Skin epidermis (tissue), 12 donors: Measurements from ENCODE around the gene SLC10A7.

Experiments
- H3K27ac ChIP-seq, 21 experiments: fragments of 200-600 bp; sonication (generic) in 11 of 21; one replicate each; pipeline ENCODE4 v1.5.0; 2020; ENCODE audit warnings: mild to moderate bottlenecking in 3 of 21, inconsistent platforms in 2 of 21, moderate library complexity in 2 of 21
- H3K4me3 ChIP-seq, 7 experiments: fragments of 200-600 bp; sonication (generic) in 2 of 7; one replicate each; pipeline ENCODE4 v1.5.0; 2020; ENCODE audit warnings: inconsistent platforms in 2 of 7, mild to moderate bottlenecking in 2 of 7, moderate library complexity in 1 of 7

SLC10A7 gene

DNA sequence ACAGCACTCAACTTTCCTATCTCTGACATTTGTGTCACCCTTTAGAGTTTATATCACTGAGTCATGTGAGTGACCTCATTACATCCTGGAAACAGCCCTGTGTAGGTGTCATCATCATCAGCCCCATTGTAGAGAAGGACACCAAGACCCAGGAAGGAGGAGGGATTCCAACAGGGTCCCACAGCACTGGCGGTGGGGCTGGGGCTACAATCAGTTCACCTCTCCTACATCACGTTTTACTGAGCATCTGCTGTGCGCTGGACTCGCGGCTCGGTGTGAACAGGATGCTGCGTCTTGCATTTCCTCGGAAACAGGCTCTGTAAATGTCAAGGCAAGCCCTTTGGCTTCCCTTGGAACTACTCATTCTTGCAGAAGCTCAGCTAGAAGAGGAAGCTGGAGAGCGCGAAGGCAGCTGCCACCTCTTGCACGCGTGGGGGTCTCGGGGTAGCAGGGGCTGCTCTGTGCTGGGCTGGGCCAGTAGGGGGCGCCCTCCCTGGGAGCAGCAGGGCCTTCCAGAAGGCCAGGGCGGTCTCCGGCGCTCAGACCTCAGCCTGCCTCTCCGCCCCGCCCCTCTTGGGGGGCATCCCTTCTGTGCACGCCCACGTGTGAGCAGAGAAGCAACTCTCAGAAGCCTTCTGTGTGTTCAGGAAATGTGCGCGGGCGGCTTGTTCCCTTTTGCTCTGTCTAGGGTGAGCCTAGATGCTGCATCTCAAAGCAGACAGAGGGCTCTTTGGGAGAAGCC is 278.4 kb downstream of the SLC10A7 start:
- H3K27ac ChIP-seq, result peak overlapping the region in 3 of 21 experiments; percentile 9 to 85 (median 37)
- H3K4me3 ChIP-seq, result peak overlapping the region in 1 of 7 experiments; percentile 16

DNA sequence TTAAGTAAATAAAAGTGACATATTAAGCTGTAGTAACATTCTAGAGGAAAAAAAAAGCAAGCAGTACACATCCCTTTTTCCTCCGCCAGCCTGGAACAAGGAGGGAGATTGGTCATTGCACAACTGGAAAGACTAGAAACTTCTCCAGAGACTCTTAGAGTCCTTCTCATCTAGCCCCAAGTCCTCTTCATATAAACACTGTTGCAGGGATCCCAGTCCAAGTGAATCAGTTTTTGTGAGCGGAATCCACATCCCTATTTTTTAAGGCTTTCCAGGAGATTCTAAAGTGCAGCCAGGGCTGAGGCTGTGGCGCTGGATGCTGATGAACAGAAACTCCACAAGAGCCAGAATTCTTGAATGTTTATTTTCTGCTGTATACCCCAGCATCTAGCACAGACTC is 283.6 kb downstream of the SLC10A7 start:
- Histone ChIP-seq H3K27ac (no peak overlapping the region), H3K4me3 (no peak overlapping the region)

DNA sequence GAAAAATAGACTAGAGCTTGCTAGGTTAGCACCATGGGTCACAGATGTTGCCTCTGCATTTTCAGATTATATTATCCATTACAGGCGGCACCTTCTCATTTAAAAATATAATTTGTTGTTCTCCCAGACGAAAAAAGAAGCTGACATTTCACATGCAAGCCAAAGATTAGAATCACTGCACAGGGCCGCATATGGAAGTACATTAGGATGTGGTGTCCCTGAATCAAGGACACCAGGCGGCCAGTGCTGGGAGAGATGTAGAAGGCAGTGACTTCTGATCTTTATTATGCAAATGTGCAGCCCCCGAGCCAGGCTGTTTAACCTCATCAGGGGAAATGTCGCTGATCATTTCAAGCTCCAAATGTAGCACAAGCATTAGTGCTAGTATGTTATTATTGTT is 284.6 kb downstream of the SLC10A7 start:
- Histone ChIP-seq H3K4me3 (no peak overlapping the region), H3K27ac (no peak overlapping the region)

DNA sequence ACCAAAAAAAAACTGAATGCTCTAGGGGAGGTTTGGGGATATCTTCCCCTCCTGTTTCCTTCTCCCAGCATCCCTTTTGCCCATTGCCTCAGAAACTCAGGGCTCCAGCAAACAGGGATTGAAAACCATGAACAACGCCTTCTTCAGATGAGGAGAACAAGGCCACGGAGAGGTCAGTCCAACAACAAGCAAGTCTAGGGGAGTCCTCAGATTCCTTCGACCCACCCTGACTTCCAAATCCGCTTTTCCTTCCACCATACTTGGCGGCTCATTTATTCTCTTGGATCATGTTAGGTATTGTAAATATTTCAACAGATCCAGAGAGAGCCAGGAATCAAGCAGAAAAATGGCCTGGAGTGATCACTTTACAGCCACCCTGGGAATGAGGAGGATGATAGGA is 285.5 kb downstream of the SLC10A7 start:
- Histone ChIP-seq H3K27ac (peak overlapping the region in 1 of 21 experiments; percentile 5), H3K4me3 (no peak overlapping the region)

DNA sequence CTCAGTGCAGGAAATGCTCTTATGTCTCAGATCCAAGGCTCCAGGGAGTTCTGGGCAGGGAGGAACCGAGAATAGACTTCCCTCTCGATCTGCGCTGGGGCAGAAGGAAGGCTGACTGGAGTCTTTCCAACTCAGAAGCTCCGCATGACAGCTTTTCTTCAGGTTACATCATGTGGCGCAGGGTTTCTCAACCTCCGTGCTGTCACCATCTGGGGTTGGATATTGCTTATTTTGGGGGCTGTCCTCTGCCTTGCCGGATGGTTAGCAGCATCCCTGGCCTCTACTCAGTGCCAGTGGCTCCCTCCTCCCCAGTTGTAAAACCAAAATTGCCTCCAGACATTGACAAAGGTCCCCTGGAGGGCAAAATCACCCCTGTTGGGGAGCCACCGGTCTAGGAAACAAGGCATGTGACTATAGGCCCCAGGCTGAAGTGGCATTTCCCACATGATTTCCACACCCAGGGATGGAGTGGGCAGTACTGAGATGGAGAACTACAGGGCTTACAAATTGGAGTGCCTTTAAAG is 286.0 kb downstream of the SLC10A7 start:
- H3K27ac ChIP-seq, result peak overlapping the region in 2 of 21 experiments; percentile 5 to 41
- no peak overlapping the region for H3K4me3 ChIP-seq

DNA sequence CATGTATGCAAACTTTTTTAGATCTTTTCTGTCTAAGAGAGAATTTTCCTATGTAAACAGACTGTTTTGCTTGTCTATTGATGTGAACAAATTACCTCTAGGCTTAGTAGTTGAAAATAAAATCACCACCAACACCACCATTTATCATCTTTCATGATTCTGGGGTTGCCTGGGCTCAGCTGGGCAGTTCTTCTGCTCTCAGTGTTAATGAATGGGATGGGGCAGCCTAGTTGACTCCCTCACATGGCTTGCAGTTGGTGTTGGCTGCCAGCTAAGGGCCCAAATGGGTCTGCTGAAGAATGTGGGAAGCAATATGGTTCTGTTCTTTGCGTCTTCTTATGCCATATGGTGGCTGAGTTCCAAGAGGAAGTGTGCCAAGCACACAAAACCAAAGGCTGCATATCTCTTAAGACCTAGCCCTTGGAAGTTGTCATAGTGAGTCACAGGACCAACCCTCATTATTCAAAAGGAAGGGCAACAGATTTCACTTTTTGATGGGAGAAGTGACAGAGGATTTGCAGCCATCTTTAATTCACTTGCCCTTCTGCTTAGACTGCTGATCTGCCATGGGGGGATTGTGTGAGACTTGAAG is 289.5 kb downstream of the SLC10A7 start:
- H3K4me3 ChIP-seq, result no peak overlapping the region
- H3K27ac ChIP-seq, result no peak overlapping the region

DNA sequence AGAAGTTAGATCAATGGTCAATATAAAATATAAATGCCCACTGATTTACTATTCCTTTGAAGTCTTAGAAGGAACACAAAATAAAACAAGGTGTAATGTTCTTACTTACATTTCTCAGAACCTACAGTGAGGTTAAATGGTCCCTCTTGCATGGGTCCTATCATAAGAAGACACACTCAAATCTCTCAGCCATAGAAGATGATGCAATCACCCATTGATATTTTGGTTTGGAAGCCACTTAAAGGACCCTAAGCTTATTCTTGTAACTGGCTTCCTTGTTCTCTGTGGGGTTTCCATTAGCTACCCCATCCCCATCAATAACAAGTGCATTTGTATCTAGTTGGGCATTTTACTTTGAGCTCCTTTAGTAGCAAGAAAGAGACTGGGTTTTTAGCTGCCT is 292.3 kb downstream of the SLC10A7 start:
- H3K4me3 ChIP-seq, result no peak overlapping the region
- no peak overlapping the region for H3K27ac ChIP-seq

DNA sequence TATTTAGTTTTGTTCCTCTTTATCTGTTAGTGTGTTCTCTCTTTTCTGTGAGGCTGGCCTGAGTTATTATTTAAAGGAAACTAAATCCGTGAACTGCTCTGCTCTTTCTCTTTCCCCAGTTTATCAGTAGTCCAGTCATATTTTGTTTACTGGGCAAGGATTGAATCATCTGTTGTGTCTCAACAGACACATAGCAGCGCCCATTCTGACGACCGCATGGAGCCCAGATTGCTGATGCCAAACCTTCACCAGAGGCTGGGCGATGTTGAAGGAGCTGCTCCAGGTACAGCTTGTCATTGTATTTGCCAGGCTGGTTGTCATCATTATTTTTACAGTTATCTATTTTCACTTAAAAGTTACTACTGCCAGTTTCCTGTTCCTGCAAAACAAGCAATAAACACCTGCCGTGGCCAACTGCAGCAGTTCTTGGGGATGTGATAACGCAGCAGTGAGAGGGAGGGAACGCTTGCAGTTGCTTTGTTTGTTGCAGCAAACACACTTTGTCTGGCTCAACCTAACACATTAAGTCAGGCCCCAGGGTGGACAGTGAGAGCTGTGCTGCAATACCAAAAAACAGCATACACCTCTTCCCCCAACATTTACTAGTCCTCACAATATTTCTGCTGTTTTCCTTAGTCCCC is 297.3 kb downstream of the SLC10A7 start:
- H3K4me3 ChIP-seq, result no peak overlapping the region
- no peak overlapping the region for H3K27ac ChIP-seq

DNA sequence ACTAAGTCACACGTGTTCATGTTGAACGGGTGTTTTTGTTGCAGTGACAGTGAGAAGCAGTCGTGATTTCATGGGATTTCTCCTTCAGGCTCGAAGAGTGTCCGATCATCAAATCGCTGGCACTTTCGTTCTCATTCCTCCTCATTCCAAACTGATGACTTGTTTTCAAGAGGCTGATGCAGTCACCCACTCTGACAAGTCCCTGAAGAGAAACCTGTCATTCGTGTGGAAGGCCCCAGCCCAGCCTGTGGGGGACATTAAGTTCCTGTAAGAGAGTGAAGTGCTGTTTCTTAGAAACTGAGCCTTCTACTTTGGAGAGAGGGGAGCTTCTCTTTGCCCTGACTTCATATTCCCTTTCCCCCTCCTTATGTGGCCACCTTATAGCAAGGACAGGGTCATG is 299.4 kb downstream of the SLC10A7 start:
- H3K27ac ChIP-seq, result no peak overlapping the region
- H3K4me3 ChIP-seq, result no peak overlapping the region

DNA sequence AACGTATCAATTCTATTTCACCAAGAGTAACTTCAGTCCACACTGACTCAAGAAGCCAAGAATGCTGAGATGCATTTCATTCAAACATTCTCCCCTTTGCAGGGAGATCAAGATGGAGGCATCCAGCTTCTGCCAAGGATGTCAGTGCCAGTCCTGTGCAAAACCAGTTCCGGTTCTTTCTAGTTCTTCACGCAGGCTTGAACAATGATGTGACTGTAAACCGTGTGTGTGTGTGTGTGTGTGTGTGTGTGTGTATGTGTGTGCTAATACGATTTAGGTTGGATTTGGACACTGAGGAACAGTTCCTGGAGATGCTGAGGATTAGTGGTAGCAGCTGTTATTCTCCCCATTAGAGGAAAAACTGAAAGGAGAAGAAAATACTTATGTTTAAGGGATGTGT is 307.5 kb downstream of the SLC10A7 start, which contains the start of gene REELD1:
TSS of gene REELD1 (plus strand) at position 301 of the 400 bp plus-strand sequence. CDS start 2,415 bp downstream, outside the sequence.
- H3K27ac ChIP-seq, result no peak within 1 kb of the TSS
- H3K4me3 ChIP-seq, result no peak within 1 kb of the TSS

DNA sequence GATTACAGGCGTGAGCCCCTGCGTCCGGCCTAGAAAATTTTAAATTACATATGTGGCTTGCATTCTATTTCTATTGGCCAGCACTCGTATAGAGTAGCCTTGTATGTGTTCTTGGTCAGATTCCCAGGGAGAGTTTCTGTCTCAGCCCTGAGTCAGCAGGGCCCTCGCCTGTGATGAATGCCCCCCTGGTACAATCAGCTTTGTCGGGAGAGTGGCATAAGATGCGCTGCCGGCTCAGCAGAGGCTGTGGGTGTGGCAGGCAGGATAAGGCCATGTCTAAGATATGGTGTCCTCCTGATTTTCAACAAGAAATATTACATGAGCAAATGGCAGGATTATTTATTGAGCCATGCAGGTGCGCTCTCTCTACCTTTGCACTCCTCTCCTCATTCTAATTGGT is 309.0 kb downstream of the SLC10A7 start:
- H3K27ac ChIP-seq, result no peak overlapping the region
- H3K4me3 ChIP-seq, result no peak overlapping the region

DNA sequence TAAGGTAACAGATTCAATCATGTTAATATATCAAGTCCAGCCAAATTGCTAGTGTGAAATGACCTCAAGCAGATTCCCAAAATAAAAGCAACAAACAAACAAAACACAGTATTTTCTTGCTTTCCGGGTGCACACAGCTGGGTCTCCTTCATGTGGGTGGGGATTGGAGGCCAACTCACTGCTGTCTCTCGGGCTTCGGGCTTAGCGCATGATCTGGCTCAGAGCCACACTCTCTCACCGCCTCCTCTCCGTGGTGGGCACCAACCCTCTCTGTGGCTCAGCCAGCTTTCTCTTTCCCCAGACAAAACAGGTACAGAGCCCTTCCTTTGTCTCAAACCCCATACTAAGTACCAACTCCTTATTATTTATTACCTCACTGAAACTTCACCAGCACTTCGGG is 310.3 kb downstream of the SLC10A7 start:
- H3K4me3 ChIP-seq, result no peak overlapping the region

DNA sequence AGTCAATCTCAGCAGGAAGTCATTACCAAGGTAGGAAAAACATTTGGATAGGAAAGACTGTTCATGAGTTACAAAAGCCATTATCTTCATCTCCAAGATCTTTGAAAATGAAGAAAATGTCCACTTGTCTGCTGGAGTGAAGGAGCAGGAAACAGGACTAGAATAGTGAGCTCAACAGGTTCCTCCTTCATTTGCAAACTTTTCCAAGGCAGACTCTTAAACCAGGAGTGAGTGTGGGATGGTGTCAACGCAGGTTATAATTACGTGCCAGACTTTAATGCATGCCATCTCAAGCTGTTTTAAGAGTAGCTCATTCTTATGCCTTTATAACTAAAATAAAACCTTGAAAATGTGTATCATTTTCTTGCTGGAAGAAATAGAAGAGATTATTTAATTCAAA is 310.9 kb downstream of the SLC10A7 start:
- Histone ChIP-seq H3K4me3 (no peak overlapping the region), H3K27ac (no peak overlapping the region)

More for the DNA sequence above, 310.3 kb downstream of the SLC10A7 start:
- no peak overlapping the region for H3K27ac ChIP-seq

DNA sequence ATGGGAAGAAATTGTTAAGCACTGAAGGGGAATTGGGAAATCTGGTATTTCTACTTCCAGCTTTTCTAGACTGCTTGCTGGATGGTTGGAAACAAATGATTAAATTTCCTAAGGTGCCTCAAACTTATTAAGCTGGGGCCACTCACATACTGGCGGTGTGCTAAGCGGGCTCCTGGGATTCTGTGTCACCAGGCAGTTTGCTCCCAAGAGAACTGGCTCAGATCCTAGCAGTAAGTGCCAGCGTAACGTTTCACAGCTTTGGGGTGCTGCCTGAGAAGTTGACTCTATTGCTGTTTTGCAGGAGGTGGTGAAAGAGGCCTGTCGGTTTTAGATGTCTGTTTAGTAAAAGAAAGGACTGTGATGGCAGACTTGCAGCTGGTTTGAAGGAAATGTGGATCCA is 314.3 kb downstream of the SLC10A7 start:
- Histone ChIP-seq H3K4me3 (no peak overlapping the region), H3K27ac (no peak overlapping the region)
